Activated CD4-positive, alpha-beta memory T cell treated with anti-CD3 and anti-CD28 coated beads for 36 hours (primary cell): ENCODE measurements around the gene MVB12B. TPM values are rescaled to one million over a fixed set of nuclear protein-coding genes. Genes with fewer than 3 reads are reported as not detected.

Experiments
- CTCF ChIA-PET: fragments of 350-600 bp; sonication (Branson Sonifier 250); formaldehyde crosslinking; loops from one replicate; lab custom pipeline; 2021; ENCODE audit warnings: antibody characterized with exemption, inconsistent platforms; lab: Charles Lee
- POLR2A ChIA-PET: fragments of 350-600 bp; sonication (Branson Sonifier 250); formaldehyde crosslinking; loops from one replicate; lab custom pipeline; 2021; ENCODE audit warnings: antibody characterized with exemption; lab: Charles Lee
- DNase-seq: peaks from one replicate; pipeline ENCODE4 v3.0.0-alpha.2; 2020
- H3K27ac Mint-ChIP-seq: one replicate; pipeline ENCODE4 v1.8.0; 2021; ENCODE audit warnings: mixed read lengths
- H3K27me3 Mint-ChIP-seq: one replicate; pipeline ENCODE4 v1.8.0; 2021; ENCODE audit warnings: mixed read lengths
- H3K36me3 Mint-ChIP-seq: one replicate; pipeline ENCODE4 v1.8.0; 2021; ENCODE audit warnings: mixed read lengths
- H3K4me1 Mint-ChIP-seq: one replicate; pipeline ENCODE4 v1.8.0; 2021; ENCODE audit warnings: low read depth, mixed read lengths
- H3K4me3 Mint-ChIP-seq: one replicate; pipeline ENCODE4 v1.8.0; 2021; ENCODE audit warnings: mild to moderate bottlenecking, mixed read lengths
- H3K9me3 Mint-ChIP-seq: one replicate; pipeline ENCODE4 v1.8.0; 2021; ENCODE audit warnings: mixed read lengths
- intact Hi-C: fragments of 100-400 bp; cut with micrococcal nuclease; formaldehyde crosslinking; loops from one replicate; pipeline ENCODE4 v1.15.1; 2023
- total RNA-seq, 2 experiments: library from RNA; stranded (reverse); gene quantifications; one replicate each; pipeline ENCODE4 v1.2.3, GENCODE V29; 2021

The MVB12B gene
- total RNA-seq, 2 experiments from 2014 or later, result 1.1 to 1.4 TPM

DNA sequence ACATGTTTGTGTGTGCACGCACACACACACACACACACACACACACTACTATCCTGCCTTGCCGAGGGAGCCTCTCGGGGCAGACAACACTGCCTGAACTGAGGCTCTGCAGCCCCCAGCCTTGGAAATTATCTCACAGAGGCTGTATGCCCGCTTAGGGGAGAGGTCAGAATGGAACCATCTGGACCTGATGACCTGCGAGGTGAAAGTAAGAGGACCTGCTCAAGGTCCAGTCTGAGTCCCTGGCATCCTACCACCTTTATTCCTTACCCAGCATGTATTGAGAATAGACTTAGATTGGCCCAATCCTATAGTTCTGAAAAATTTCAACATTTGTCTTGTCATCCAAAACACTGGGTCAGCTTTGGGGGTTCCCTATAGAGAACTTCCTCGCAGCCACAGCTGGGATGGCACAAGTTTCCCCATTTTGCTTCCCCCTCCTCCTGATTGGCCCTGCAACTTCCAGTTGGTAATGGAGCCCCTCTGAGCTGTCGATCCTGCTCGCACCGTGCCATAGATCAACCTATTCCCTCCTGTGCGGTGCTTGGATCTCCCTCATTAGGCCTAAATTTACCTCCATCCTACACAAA is 10.2 kb downstream of the MVB12B start:
- Mint-ChIP-seq H3K4me1 (peaks cover 2% of the 10 kb centered on the region), H3K36me3 (no peaks in the 10 kb centered on the region), H3K9me3 (no peaks in the 10 kb centered on the region), H3K4me3 (no peak overlapping the region), H3K27me3 (no peaks in the 10 kb centered on the region), H3K27ac (no peak overlapping the region)
- no peak for DNase-seq
- ChIA-PET POLR2A (no interaction called here), CTCF (interaction anchor here (0.7 kb wide), 1 partner anchor 62 kb away, joined by 3 read pairs; no protein-coding TSS in a partner anchor)
- intact Hi-C loops, result no loop called here

DNA sequence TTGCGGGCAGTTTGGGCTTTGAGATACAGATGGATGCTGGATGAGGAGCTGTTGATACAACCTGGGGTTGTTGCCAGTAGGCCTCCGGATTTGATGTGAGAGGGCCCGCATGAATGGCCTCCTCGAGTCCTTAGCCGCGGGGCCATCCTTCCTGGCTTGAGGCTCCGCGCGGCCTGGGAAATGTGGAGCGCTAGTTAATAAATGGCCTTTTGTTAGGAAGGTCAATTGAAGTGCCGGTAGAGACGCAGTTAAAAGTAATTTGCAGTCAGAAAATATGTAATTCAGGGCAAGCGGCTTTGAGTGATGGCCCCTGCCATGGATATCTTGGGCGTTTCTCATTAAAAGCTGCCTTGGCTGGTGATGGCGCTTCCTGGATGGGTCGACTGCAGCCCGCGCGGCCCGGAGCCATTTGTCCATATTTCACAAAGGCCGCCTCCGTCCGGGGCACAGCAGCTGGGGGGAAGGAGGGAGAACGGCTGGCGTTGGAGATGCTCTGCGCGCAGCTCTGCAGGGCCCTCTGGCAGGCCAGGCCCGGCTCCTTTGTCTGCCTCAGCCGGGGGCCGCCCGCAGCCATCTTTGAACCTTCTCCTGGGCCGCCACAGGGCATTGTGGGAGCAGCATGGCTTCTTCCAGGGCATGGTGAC is 11.2 kb downstream of the MVB12B start:
- CTCF ChIA-PET, result interaction anchor here (0.7 kb wide), 1 partner anchor 61 kb away, joined by 3 read pairs; no protein-coding TSS in a partner anchor

DNA sequence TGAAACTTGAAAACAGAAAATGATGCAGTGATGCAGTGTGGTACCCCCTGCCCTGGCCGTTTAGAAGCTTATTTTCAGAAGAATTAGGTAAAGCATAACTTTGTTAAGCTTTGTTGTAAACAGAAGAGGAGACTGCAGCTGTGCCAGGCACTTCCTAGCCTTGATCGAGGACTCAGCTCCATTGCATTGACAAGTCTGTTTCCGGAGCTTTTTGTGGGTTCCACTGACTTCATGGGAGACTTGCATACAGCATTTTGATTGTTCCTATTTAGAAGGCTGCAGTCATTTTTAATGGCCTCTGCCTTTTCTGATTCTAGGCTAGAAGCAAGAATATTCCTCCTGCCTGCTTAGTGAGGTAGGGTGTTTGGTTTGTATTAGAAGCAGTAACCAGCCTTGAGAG is 12.3 kb downstream of the MVB12B start:
- no peaks in the 10 kb centered on the region for H3K36me3 Mint-ChIP-seq
- no peaks in the 10 kb centered on the region for H3K4me1 Mint-ChIP-seq
- no peak overlapping the region for H3K4me3 Mint-ChIP-seq
- no peaks in the 10 kb centered on the region for H3K9me3 Mint-ChIP-seq
- no peak overlapping the region for H3K27ac Mint-ChIP-seq
- DNase-seq, result no peak
- H3K27me3 Mint-ChIP-seq, result no peaks in the 10 kb centered on the region
- intact Hi-C loops, result no loop called here
- POLR2A ChIA-PET, result no interaction called here
- CTCF ChIA-PET, result interaction anchor here (1.6 kb wide), 1 partner anchor 60 kb away, joined by 4 read pairs; no protein-coding TSS in a partner anchor

More for the DNA sequence above, 11.2 kb downstream of the MVB12B start:
- intact Hi-C loops, result no loop called here
- no peaks in the 10 kb centered on the region for H3K9me3 Mint-ChIP-seq
- no peaks in the 10 kb centered on the region for H3K36me3 Mint-ChIP-seq
- H3K4me1 Mint-ChIP-seq, result no peaks in the 10 kb centered on the region
- H3K27ac Mint-ChIP-seq, result no peak overlapping the region
- POLR2A ChIA-PET, result no interaction called here
- H3K27me3 Mint-ChIP-seq, result no peaks in the 10 kb centered on the region
- no peak overlapping the region for H3K4me3 Mint-ChIP-seq
- no peak for DNase-seq

DNA sequence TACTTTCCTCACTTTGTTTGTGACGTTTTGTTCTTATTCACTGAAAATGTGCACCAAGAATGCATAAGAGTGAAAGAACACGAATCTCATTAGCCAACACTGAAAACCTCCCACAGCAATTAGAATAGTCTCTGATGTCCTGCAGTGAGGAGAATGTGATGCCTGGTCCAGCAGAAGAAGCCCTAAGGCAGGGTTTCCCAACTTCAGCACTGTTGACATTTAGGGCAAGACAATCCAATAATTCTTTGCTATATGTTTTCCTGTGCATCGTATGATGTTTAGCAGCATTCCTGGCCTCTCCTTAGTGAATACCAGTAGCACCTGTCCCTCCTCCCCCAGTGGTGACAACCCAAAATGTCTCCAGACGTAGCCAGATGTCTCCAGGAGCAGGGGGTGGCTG is 14.8 kb downstream of the MVB12B start:
- H3K27me3 Mint-ChIP-seq, result no peaks in the 10 kb centered on the region
- intact Hi-C loops, result no loop called here
- H3K27ac Mint-ChIP-seq, result no peak overlapping the region
- no peaks in the 10 kb centered on the region for H3K9me3 Mint-ChIP-seq
- H3K4me3 Mint-ChIP-seq, result no peak overlapping the region
- ChIA-PET CTCF (no interaction called here), POLR2A (no interaction called here)
- DNase-seq, result no peak
- peaks cover 1% of the 10 kb centered on the region for H3K36me3 Mint-ChIP-seq
- H3K4me1 Mint-ChIP-seq, result no peaks in the 10 kb centered on the region

DNA sequence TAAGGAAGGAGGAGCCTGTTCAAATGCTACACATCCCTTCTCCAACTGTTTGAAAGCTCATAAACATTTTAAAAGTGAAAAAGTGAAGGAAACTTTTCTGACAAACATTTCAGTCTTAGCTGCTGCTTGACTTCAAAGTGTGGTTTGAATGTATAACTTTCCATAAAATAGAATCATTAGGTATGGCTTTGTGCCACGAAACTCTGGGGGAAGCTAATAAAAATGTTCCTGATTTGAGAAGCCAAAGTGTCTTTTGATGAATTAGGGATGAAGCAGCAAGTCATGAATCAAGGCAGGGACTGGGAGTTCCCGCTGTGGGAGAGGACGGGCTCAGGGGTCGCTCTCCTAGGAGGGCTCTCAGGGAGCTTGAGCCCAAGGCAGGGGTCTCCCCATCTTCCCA is 15.3 kb downstream of the MVB12B start:
- intact Hi-C loops, result no loop called here
- no peak for DNase-seq
- H3K4me3 Mint-ChIP-seq, result no peak overlapping the region
- POLR2A ChIA-PET, result no interaction called here
- no peaks in the 10 kb centered on the region for H3K4me1 Mint-ChIP-seq
- H3K27me3 Mint-ChIP-seq, result no peaks in the 10 kb centered on the region
- peaks cover 1% of the 10 kb centered on the region for H3K36me3 Mint-ChIP-seq
- CTCF ChIA-PET, result no interaction called here
- H3K27ac Mint-ChIP-seq, result no peak overlapping the region
- no peaks in the 10 kb centered on the region for H3K9me3 Mint-ChIP-seq

DNA sequence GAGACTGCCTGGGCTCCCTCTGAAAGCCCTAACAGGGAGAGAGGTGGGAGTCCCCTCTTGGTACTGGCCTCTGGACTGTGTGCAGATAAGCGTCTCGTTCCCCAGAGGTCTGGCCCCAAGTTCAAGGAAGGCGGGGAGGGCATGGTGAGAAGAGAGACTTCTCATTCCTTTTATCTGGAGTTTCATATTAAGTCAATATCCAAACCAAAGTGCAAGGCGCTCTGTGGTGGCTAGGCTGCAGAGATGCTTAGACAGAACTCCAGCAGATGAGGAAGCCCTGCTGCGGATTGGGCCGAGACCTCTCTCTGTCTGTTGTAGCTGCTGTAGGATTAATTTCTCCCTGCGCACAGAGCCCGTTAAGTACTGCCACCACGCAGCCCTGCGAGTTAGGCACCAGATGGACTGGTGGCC is 16.0 kb downstream of the MVB12B start:
- ChIA-PET POLR2A (no interaction called here), CTCF (no interaction called here)
- Mint-ChIP-seq H3K27ac (no peak overlapping the region), H3K9me3 (no peaks in the 10 kb centered on the region), H3K27me3 (no peaks in the 10 kb centered on the region), H3K4me3 (no peak overlapping the region), H3K36me3 (peaks cover 1% of the 10 kb centered on the region), H3K4me1 (no peaks in the 10 kb centered on the region)
- intact Hi-C loops, result no loop called here
- DNase-seq, result no peak

DNA sequence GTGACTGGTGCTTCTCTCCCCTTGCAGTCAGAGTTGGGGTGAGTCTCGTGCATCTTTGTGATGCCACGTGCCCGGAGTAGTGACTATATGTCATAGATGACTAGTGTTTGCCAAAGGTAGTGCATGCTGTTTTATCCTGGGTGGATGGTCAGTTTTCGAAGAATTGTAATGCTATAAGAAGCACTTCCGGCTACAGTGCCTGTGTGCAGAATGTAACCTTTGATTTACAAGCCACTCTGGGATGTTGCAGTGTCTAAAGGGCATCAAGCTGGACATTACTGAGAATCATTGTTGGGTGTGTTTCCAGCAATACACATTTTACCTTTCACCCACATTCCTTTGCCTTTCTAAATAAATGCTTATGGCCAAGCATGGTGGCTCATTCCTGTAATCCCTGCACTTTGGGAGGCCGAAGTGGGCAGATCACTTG is 16.7 kb downstream of the MVB12B start:
- Mint-ChIP-seq H3K36me3 (peaks cover 1% of the 10 kb centered on the region), H3K4me3 (no peak overlapping the region), H3K27me3 (no peaks in the 10 kb centered on the region), H3K4me1 (no peaks in the 10 kb centered on the region), H3K9me3 (no peaks in the 10 kb centered on the region), H3K27ac (no peak overlapping the region)
- ChIA-PET POLR2A (no interaction called here), CTCF (no interaction called here)
- intact Hi-C loops, result no loop called here
- DNase-seq, result no peak

DNA sequence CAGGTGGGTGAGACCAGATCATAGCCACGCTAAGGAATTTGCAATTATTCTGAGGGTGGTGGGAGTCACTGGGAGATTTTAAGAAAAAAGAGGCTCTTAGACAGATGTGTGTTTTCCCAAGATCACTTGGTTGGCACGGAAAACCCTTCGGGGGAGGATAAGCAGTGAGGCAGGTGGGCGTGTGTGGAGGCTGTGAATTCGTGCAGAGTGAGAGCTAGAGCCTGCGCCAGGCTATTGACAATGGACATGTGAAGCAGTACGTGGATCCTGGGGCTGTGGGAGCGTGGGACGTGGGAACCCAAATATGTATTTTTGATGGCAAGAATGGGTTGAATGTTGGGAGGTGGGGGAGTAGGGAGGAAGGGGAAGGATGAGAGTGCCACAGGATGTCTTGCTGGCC is 19.4 kb downstream of the MVB12B start:
- POLR2A ChIA-PET, result no interaction called here

DNA sequence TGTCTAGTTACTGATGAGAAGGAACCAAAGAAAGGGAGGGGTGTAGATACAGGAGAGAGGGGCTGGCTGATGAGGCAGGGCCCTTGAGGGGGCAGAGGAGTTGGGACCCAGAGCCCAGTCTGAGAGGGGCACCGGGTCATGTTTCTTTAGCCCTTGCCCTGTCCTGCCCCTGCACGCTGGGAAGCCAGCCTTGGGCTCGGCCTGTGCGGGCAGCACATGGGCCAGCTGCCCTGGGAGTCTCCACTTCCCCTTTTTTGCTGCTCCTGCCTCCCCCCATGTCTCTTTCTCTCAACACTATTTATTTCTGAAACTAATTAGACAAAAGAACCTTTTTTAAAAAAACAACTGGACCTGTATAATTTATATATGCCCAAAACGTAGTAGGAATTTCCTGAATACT is 20.5 kb downstream of the MVB12B start:
- no peak overlapping the region for H3K27ac Mint-ChIP-seq
- H3K4me1 Mint-ChIP-seq, result no peaks in the 10 kb centered on the region
- POLR2A ChIA-PET, result no interaction called here
- intact Hi-C loops, result no loop called here
- no peak for DNase-seq
- no peaks in the 10 kb centered on the region for H3K27me3 Mint-ChIP-seq
- CTCF ChIA-PET, result interaction anchor here (0.9 kb wide), 1 partner anchor 52 kb away, joined by 3 read pairs; no protein-coding TSS in a partner anchor
- H3K9me3 Mint-ChIP-seq, result peaks cover 13% of the 10 kb centered on the region
- H3K4me3 Mint-ChIP-seq, result no peak overlapping the region
- H3K36me3 Mint-ChIP-seq, result peaks cover 11% of the 10 kb centered on the region

More for the DNA sequence above, 19.4 kb downstream of the MVB12B start:
- CTCF ChIA-PET, result no interaction called here
- H3K36me3 Mint-ChIP-seq, result peaks cover 9% of the 10 kb centered on the region
- intact Hi-C loops, result no loop called here
- H3K27me3 Mint-ChIP-seq, result no peaks in the 10 kb centered on the region
- no peaks in the 10 kb centered on the region for H3K4me1 Mint-ChIP-seq
- no peak overlapping the region for H3K27ac Mint-ChIP-seq
- H3K9me3 Mint-ChIP-seq, result peaks cover 11% of the 10 kb centered on the region
- no peak overlapping the region for H3K4me3 Mint-ChIP-seq
- DNase-seq, result no peak

DNA sequence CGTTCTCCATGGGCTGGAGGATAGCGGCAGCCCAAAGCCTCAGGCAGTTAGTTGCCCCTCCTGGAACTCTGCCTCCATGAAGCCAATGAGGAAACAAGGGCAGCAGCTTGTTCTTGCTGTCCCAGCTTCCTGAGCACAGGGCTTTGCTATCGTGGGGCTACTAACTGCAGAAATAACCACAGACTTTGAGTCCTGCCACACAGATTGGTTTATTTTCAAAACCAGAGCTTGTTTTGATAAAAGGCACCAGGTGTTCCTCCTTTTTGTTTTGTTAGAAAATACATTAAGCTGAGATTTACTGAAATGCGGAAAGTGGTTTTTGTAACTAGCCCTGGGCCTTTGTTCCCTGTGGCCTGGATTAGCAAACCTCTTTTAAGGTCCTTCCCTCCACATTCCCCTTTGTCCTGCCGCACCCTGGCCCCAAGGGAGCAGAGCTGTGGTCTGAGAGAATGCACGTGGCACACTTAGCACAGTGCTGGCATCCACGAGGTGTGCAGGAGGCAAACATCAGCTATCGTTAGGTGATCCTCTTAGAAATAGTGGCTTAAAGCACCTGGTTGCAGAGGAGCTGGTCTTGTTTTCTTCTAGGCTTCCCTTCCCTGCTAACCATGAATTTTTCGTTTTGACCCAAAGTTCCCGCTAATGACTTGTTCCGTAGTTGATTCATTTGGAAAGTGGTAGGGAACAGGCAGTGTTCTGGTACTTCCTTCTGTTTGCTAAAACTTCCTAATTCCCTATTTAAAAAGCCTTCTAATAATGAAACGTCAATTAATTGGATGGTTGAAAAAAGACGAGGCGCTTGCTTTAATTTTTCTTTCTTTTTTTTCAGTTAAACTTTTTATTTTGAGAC is 21.5 kb downstream of the MVB12B start:
- H3K27me3 Mint-ChIP-seq, result no peaks in the 10 kb centered on the region
- no peak overlapping the region for H3K27ac Mint-ChIP-seq
- peaks cover 11% of the 10 kb centered on the region for H3K36me3 Mint-ChIP-seq
- intact Hi-C loops, result no loop called here
- H3K9me3 Mint-ChIP-seq, result peaks cover 13% of the 10 kb centered on the region
- ChIA-PET CTCF (interaction anchor here (0.7 kb wide), 1 partner anchor 91 kb away, joined by 3 read pairs; no protein-coding TSS in a partner anchor), POLR2A (no interaction called here)
- no peak overlapping the region for H3K4me3 Mint-ChIP-seq
- H3K4me1 Mint-ChIP-seq, result no peaks in the 10 kb centered on the region
- DNase-seq, result no peak

DNA sequence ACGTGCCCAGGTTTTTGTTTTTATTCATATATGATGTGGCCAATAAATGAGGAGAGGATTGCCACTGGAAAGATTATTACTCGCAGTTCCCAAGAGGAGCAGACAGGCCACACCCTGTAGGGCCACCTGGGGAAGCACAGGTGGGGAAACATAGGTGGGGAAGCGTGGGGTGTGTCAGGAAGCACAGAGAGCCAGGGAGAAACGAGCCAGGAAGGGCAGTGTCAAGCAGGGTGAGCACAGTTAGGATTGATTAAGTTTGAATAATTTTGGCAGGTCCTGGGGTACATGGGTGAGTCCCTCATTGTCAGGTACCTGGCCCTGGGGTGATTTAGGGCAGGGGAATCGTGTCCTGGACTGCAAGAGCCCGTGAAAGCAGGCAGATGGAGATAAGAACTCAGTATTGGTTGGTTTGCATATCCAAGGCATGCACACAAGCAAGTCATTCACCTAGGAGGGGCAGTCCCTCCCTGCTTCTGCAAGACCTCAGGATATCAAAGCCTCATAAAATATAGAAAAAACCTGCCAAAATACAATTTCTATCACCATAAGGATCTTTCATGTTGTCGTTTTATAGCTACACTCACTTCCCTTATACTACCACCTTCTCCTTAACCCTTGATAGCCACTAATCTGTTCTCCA is 22.4 kb downstream of the MVB12B start:
- POLR2A ChIA-PET, result no interaction called here

More for the DNA sequence above, 22.4 kb downstream of the MVB12B start:
- Mint-ChIP-seq H3K4me3 (no peak overlapping the region), H3K36me3 (peaks cover 11% of the 10 kb centered on the region), H3K27ac (no peak overlapping the region), H3K4me1 (no peaks in the 10 kb centered on the region), H3K27me3 (no peaks in the 10 kb centered on the region), H3K9me3 (peaks cover 13% of the 10 kb centered on the region)
- no peak for DNase-seq
- CTCF ChIA-PET, result interaction anchor here (1.3 kb wide), 1 partner anchor 50 kb away, joined by 3 read pairs; no protein-coding TSS in a partner anchor
- intact Hi-C loops, result no loop called here
